ENCODE results near the gene LRRC74B. TPM values are rescaled to one million over a fixed set of nuclear protein-coding genes. Genes with fewer than 3 reads are reported as not detected.

The LRRC74B gene
- total RNA-seq, 2 donors from 2014 or later, result not detected

DNA sequence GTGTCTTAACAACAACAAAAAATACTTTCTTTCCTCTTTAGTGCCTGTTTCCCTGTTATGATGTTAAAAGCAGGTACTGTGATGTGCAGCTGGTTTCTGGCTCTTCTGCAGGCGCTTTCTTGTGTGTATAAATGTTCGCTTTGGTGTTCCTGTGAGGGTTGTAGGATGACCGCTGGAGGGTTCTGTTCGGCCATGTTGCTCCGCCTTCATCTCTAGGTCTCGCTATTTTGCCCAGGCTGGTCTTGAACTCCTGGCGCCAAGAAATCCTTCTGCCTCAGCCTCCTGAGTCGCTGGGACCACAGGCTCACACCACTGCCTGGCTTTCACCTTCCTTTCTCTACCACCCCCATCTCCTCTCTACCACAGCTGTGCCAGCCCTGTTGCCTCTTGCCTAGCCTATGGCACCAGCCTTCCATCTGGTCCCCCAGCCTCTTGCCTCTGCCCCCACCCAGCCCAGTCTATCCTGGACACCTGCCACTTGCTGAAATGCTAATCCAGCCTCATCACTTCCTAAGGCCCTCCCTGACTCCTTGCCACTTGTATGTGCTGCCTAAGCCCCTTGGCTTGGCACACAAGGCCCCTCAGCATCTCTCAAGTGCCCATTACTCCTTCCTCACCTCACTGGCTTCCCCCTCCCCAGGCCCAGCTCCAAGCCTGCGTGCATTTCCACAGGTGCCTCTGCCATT, 5.5 kb downstream of the LRRC74B start:
- no peak for TF ChIP-seq CTCF (IDR thresholded peaks at IDR 0.05)
- intact Hi-C loops (cut with DNase I), result no loop called here
- no peaks in the 10 kb centered on the region for H3K4me1 ChIP-seq
- no peak overlapping the region for H3K27ac ChIP-seq
- H3K9ac ChIP-seq (ENCODE audit: low read depth in 2 of 2, low read length in 2 of 2), result no peak overlapping the region
- no peaks in the 10 kb centered on the region for H3K27me3 ChIP-seq
- no peaks in the 10 kb centered on the region for H3K36me3 ChIP-seq
- H3K4me3 ChIP-seq, result no peak overlapping the region
- DNase-seq, result no peak
- no peaks in the 10 kb centered on the region for H3K9me3 ChIP-seq

DNA sequence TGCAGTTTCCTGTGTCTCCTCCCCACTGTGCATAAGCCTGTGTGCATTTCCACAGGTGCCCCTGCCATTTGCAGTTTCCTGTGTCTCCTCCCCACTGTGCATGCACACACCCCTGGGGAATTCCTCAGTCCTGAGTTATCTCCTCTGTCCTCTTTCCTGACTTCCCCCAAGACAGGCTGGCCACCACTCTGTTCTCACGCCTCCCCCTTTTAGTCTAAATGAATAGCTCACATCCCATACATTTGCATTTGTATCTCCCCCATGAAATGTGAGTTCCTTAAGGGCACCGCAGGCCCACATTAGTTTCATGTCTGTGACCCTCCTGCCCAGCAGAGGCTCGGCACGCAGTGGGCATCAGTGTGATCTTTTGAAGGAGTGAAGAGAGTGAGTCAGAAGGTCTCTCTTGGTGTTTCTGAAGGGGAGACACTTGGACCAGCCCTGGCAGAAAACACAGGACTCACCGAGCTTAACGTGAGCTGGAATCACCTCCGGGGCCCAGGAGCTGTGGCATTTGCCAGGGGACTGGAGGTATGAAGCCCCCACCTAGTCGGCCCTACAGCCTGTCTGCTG, 6.2 kb downstream of the LRRC74B start:
- no peak overlapping the region for H3K9ac ChIP-seq (ENCODE audit: low read depth in 2 of 2, low read length in 2 of 2)
- intact Hi-C loops (cut with DNase I), result no loop called here
- H3K36me3 ChIP-seq, result no peaks in the 10 kb centered on the region
- no peaks in the 10 kb centered on the region for H3K27me3 ChIP-seq
- no peak overlapping the region for H3K4me3 ChIP-seq
- no peak overlapping the region for H3K27ac ChIP-seq
- H3K4me1 ChIP-seq, result no peaks in the 10 kb centered on the region
- DNase-seq, result no peak
- TF ChIP-seq CTCF (IDR thresholded peaks at IDR 0.05), result no peak
- H3K9me3 ChIP-seq, result no peaks in the 10 kb centered on the region

DNA sequence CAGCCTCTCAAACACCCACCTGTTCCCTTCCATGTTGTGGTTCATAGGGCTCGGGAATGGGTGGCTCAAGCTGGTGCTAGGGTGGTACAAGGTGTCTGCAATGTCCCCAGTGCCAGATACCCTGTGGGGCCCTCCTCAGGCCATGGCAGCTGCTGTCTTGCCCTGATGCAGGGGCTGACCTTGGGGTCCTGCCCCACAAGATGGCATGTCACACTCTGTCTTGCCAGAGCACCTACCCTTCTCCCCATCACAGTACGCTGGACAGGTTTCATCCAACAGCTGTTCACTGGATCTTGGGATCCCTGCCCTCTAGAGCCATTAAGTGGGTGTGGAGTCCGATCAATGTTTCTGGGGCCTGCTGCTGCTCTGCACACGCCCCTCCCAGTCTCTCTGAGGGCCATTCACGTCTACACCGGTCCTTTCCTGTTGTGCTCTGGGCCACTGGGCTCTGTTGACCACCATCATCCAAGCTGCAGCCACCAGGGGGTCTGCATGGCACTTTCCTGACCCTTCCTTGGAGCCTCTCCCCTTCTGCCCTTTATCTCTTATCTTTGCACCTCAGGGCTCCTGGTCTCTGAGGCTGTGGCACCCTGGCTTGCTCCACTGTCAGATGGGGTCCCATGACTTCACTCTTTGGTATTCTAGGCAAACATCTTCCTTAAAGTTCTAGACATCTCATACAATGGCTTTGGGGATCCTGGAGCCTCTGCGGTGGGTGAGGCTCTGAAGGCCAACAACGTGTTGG, 7.1 kb downstream of the LRRC74B start:
- Histone ChIP-seq H3K9ac (ENCODE audit: low read depth in 2 of 2, low read length in 2 of 2) (no peak overlapping the region), H3K4me1 (no peaks in the 10 kb centered on the region), H3K4me3 (no peak overlapping the region), H3K9me3 (no peaks in the 10 kb centered on the region), H3K27me3 (no peaks in the 10 kb centered on the region), H3K36me3 (no peaks in the 10 kb centered on the region), H3K27ac (no peak overlapping the region)
- intact Hi-C loops (cut with DNase I), result no loop called here
- no peak for DNase-seq
- no peak for TF ChIP-seq CTCF (IDR thresholded peaks at IDR 0.05)

DNA sequence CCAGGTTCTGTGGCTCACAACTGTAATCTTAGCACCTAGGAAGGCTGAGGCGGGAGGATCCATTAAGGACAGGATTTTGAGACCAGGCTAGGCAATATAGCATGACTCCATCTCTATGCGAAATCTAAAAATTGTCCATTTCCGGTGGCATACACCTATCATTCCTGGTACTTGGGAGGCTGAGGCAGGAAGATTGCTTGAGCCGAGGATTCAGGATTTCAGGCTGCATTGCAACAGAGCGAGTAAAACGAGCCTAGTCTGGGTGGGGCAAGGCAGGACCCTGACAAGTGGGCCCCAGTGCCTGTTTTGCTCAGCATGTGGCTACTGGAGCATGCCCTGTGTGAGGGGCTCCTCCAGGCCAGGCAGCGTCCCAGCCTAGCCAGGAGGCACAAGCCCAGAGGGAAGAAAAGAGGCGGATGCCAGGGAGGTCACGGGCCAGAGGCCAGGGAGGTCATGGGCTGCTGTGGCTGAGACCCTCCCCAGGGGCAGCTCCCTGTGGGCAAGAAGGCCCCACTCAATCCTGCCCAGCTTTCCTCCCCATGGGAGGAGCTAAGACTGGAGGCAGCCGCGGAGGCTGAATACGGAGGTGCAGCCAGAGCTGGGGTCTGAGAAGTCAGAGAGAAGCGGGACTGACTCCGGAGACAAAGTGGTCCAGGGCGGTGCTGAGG, 8.4 kb downstream of the LRRC74B start:
- no peaks in the 10 kb centered on the region for H3K36me3 ChIP-seq
- no peak overlapping the region for H3K4me3 ChIP-seq
- no peak overlapping the region for H3K27ac ChIP-seq
- no peak overlapping the region for H3K9ac ChIP-seq (ENCODE audit: low read depth in 2 of 2, low read length in 2 of 2)
- H3K4me1 ChIP-seq, result no peaks in the 10 kb centered on the region
- no peaks in the 10 kb centered on the region for H3K9me3 ChIP-seq
- no peaks in the 10 kb centered on the region for H3K27me3 ChIP-seq
- intact Hi-C loops (cut with DNase I), result no loop called here
- TF ChIP-seq CTCF (IDR thresholded peaks at IDR 0.05), result no peak
- DNase-seq, result no peak

GRCh38 chr22:21054714-21055563, 9.2 kb downstream of the LRRC74B start:
- H3K36me3 ChIP-seq, result no peaks in the 10 kb centered on the region
- no peak for DNase-seq
- TF ChIP-seq CTCF (IDR thresholded peaks at IDR 0.05), result no peak

More at GRCh38 chr22:21054714-21055563, 9.2 kb downstream of the LRRC74B start:
- Histone ChIP-seq H3K9ac (ENCODE audit: low read depth in 2 of 2, low read length in 2 of 2) (no peak overlapping the region), H3K27ac (no peak overlapping the region), H3K4me3 (no peak overlapping the region), H3K9me3 (no peaks in the 10 kb centered on the region), H3K4me1 (no peaks in the 10 kb centered on the region), H3K27me3 (no peaks in the 10 kb centered on the region)
- intact Hi-C loops (cut with DNase I), result no loop called here

All from colonic mucosa (tissue), 4 donors.